ENCODE data around the gene TET3. TPM values are rescaled to one million over a fixed set of nuclear protein-coding genes. Genes with fewer than 3 reads are reported as not detected.

The TET3 gene
- total and polyA plus RNA-seq, 2 of the 8 experiments (the other 6 are each of a cell fraction or from before 2014, with no cell fraction given): 4.5 to 21.1 TPM

- H3K18ac ChIP-seq (ENCODE audit: extremely low read depth, low read length): no peak overlapping the region
- H3K9ac ChIP-seq (replicated peaks in 1 of 4; ENCODE audit: extremely low read depth in 1 of 4, low read depth in 3 of 4, low read length in 3 of 4): no peak overlapping the region
- no peak overlapping the region for H2AFZ ChIP-seq (ENCODE audit: low read length)
- H3K36me3 ChIP-seq (ENCODE audit: control insufficient read depth in 2 of 4, insufficient read depth in 4 of 4, low read length in 3 of 4): peaks cover 0 to 4% (median 0%) of the 10 kb centered on the region in 4 experiments; a peak in 3 of 8 replicates
- peaks cover 11 to 27% (median 15%) of the 10 kb centered on the region in 4 experiments; a peak in 6 of 7 replicates for H3K4me1 ChIP-seq (replicated peaks in 1 of 4; ENCODE audit: control insufficient read depth in 3 of 4, insufficient read depth in 4 of 4, low read length in 3 of 4)
- H3K79me1 ChIP-seq (ENCODE audit: low read depth, low read length): peaks cover 18% of the 10 kb centered on the region
- peaks cover 6 to 21% (median 11%) of the 10 kb centered on the region in 4 experiments for H3K27me3 ChIP-seq (replicated peaks in 1 of 4; ENCODE audit: control insufficient read depth in 3 of 4, extremely low read depth in 1 of 4, insufficient read depth in 3 of 4, low read length in 3 of 4)
- H2BK20ac ChIP-seq (ENCODE audit: low read length): no peak overlapping the region
- H3K27ac ChIP-seq (ENCODE audit: low read depth, low read length): no peak overlapping the region
- ChIA-PET CTCF (ENCODE audit: partially characterized antibody) (interaction anchor here (0.7 to 1.9 kb wide), 10 partner anchors 9 to 262 kb away, joined by 3 to 8 read pairs (median 3); no protein-coding TSS in a partner anchor), POLR2A (ENCODE audit: partially characterized antibody) (interaction anchor here (1.0 to 7.5 kb wide), 7 partner anchors 8 to 66 kb away, joined by 3 to 94 read pairs (median 4); no protein-coding TSS in a partner anchor)
- no peak overlapping the region for H2BK120ac ChIP-seq (replicated peaks; ENCODE audit: low read depth, low read length)
- H2AK5ac ChIP-seq (ENCODE audit: low read depth, low read length): no peak overlapping the region
- DNase-seq (ENCODE audit: low read depth in 1 of 2, low spot score in 2 of 2) (no peak), FAIRE-seq (no peak)
- H3K4me2 ChIP-seq (ENCODE audit: insufficient read depth in 1 of 2, low read depth in 2 of 2, low read length in 2 of 2): peak overlapping the region; percentile 44 to 74
- no peak overlapping the region for H3K23ac ChIP-seq (ENCODE audit: insufficient read length)
- H2BK15ac ChIP-seq (ENCODE audit: low read length): no peak overlapping the region
- peaks cover 16% of the 10 kb centered on the region for H3K23me2 ChIP-seq (ENCODE audit: low read depth, low read length)
- peak overlapping the region; percentile 21; the same call in 1 of the 2 replicates for H2BK12ac ChIP-seq (ENCODE audit: low read depth, low read length)
- peak overlapping the region in 3 of 4 experiments; percentile 4 to 28 (median 7); a peak in 4 of 8 replicates for H3K4me3 ChIP-seq (ENCODE audit: extremely low read depth in 1 of 4, insufficient read depth in 2 of 4, low read depth in 3 of 4, low read length in 4 of 4)
- H4K20me1 ChIP-seq (replicated peaks in 1 of 2; ENCODE audit: control insufficient read depth in 1 of 2, insufficient read depth in 2 of 2, low read length in 2 of 2): peaks cover 19 to 27% of the 10 kb centered on the region in 2 experiments
- H3K14ac ChIP-seq (ENCODE audit: insufficient read length): no peak overlapping the region
- H2BK5ac ChIP-seq (ENCODE audit: low read depth, low read length): no peak overlapping the region
- H4K8ac ChIP-seq (ENCODE audit: extremely low read depth, insufficient read depth, low read length): no peak overlapping the region
- no peak overlapping the region for H4K91ac ChIP-seq (replicated peaks; ENCODE audit: insufficient read length, low read length)
- no peaks in the 10 kb centered on the region for H3K9me3 ChIP-seq (ENCODE audit: insufficient read depth in 2 of 2, low read depth in 1 of 2, low read length in 1 of 2)
- TF ChIP-seq RXRA (IDR thresholded peaks at IDR 0.05; ENCODE audit: insufficient read depth, low read depth, low read length) (no peak), JUN (IDR thresholded peaks at IDR 0.05; ENCODE audit: low read depth, low read length) (no peak), RAD21 (IDR thresholded peaks at IDR 0.05 in 1 of 2, conservative IDR thresholded peaks at IDR 0.05 in 1 of 2; ENCODE audit: low read depth in 2 of 2, low read length in 2 of 2) (no peak)
- peaks cover 17 to 63% of the 10 kb centered on the region in 2 experiments; a peak in 3 of 4 replicates for H3K79me2 ChIP-seq (ENCODE audit: control insufficient read depth in 1 of 2, insufficient read depth in 2 of 2, low read length in 2 of 2)
- H4K5ac ChIP-seq (ENCODE audit: insufficient read length, low read depth, low read length): no peak overlapping the region
- H3K4ac ChIP-seq (replicated peaks; ENCODE audit: insufficient read length, low read depth, low read length): no peak overlapping the region
- H3K56ac ChIP-seq (replicated peaks; ENCODE audit: insufficient read length, low read depth, low read length): no peak overlapping the region
- 83% methylated on average over 21 of the region's 24 CpGs; no CpG with 5 or more reads in 1 of the 2 experiments for WGBS, 2 experiments (ENCODE audit: extremely low coverage in 1 of 2, insufficient coverage in 1 of 2, insufficient read length in 1 of 2, insufficient replicate concordance in 2 of 2, low coverage in 1 of 2, low lambda C conversion rate in 2 of 2, missing lambda C conversion rate in 1 of 2)
These were observed 2.6 kb downstream of the TET3 start for GRCh38 chr2:73987109-73987947.

Data from H1 (cell line).